ENCODE measurements around the gene MAPK10.

MAPK10 gene

DNA sequence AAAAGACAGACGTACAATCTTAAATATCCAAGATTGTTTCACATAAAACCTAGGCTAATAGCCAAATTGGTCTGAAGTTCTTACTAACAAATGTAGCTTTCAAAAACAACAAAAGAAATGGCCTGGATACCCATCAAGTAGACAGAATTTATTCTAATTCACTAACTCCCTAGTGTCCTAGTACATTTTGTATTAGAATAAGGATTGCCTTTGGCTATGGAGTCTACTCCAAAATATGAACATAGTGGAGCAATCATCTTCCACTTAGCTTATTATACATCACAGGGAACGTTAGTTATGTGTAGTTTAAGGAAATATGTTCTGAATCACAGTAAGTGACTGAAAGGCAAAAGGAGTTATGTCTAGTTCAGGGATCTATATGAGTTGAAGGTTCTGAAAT is 81.7 kb downstream of the MAPK10 start:
- no peak for DNase-seq (ENCODE audit: low read depth in 3 of 3)

DNA sequence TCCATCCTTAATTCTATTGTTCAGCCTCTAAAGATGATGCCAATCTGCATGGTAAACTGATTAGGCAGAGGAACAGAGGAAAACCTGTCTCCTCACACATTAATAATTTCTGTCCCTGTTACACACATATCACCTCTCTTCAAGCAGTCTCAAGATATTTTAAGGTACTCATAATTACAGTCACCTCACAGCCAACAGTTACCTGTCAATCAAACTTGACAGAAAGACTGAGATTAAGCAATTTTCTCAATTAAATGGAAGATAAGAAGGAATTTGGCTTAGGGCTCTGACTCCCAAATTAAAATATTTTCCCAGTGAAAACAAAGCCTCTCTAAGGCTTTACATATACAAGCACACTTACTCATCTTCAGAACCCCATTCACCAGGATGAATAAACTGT is 85.2 kb downstream of the MAPK10 start:
- DNase-seq (ENCODE audit: low read depth in 3 of 3) = no peak

DNA sequence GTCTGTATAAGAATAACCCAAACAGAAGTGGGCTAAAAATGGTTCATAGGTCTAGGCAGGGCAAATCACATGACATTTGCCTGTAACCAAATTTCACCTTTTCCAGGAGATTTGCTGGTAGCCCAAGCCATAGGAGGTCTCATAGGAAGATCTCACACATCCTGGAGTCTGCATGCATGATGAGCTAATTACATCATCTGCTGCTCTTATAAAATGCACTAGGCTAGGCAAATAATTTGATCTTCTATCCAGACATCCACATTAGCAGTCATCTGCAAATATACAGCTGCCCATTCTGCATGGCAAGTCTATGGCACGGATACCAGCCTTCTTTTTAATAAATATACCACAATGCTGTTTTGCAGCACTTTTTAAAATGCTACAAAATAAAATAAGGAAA is 87.2 kb downstream of the MAPK10 start:
- DNase-seq (ENCODE audit: low read depth in 3 of 3) = no peak

DNA sequence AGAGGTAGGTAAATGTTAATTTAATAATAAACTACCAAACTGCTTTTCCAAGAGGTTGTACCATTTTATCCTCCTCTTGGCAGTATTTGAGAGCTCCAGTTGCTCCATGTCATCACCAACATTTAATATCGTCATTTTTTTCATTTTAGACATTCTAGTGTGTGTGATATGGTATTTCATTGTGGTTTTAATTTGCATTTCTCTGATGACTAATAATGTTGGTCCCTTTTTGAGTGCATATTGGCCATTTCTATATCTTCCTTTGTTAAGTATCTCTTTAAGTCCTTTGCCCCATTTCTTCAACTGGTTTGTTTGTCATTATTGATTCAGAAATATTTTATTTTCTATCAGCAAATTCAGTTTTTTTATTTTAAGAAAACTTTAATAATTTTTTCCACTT is 88.8 kb downstream of the MAPK10 start:
- no peak for DNase-seq (ENCODE audit: low read depth in 3 of 3)

DNA sequence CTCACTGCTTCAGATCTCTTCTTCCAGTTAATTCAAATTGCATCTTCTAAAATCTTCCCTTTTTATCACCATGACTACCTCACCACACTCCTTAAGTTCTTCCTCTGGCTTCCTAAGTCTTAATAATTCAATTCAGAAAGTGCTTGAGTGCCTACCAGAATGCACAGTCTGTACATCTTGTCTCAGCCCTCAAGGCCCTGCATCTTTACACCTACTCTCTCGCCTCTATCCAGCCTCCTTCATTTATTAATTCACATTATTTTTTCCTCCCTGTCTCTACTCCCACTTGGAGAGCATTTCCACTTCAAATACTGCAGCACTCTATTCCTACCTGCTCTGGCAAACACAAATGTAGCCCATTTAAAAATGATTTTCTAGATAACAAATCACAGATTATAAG is 90.5 kb downstream of the MAPK10 start:
- DNase-seq (ENCODE audit: low read depth in 3 of 3) = no peak

DNA sequence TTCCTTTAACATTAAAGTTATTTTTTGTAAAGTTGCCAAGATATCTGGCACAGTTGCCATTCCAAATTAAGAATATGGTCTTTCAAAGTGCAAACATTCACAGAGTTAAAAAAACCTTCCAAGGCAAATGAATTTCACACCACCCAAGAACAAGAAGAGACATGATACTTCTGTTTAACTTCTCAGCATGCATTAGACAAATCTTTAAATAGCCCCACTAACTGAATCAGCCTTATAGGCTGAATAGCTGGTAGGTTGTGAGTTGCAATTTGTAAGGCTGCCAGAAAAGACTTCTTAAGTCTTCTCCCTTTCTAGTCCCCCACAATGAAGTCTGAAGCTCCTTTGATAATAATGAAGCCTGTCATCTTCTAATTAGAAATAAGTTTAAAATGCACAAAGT is 95.6 kb downstream of the MAPK10 start:
- no peak for DNase-seq (ENCODE audit: low read depth in 3 of 3)

DNA sequence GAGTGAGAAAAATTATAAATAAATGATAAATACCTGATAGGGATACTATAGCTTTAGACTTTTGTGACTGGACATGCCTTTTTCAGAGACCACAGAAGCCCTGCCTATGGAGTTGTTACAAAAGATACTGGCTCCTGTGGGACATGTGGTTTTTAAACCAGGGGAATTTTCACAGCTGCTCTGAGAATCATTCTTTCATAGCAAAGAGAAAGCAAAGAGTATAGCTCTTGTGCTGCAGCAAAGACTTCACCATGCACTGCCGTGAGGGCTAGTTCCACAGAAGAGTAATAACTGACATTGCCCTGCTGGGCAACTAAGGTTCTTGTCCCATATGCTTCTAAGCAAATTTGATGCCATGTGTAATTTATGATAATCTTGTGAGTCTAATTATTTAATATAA is 98.2 kb downstream of the MAPK10 start:
- DNase-seq (ENCODE audit: low read depth in 3 of 3) = no peak

DNA sequence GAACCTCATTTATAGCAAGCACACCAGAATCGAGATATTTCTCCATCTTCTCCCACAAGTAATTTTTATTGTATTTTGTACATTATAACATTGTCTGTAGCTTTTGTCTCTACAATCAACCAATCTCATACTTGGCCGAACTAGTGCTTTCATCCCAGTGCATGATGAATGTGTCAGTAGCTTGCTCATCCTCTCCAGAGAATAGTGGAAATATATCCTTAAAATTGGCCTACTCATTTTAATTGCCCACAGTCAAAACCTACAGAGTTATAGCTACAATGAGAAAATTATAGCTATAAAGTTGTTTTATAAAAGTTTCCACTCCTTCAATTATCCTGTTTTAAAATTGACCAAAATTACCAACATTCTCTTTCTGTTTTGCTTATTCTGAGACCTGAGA is 103.8 kb downstream of the MAPK10 start:
- DNase-seq (ENCODE audit: low read depth in 3 of 3) = no peak

DNA sequence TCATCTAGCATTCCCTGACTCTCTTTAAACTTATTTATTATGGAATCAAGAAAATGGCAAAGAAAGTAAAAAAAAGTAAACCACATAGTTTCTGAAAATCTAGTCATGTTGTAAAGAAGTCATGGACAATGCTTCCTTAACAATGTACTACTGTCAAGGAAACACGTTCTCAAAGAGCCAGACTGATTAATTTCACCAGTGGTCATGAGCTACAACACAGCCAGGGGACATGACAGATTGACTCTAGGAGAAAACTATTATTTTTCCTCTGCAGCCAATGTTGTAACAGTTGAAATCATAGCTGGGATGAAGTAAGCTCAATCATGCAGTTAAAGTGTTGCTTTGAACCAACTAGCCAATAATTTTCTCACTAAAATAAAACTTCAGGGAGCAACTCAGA is 109.2 kb downstream of the MAPK10 start:
- DNase-seq (ENCODE audit: low read depth in 3 of 3) = no peak

DNA sequence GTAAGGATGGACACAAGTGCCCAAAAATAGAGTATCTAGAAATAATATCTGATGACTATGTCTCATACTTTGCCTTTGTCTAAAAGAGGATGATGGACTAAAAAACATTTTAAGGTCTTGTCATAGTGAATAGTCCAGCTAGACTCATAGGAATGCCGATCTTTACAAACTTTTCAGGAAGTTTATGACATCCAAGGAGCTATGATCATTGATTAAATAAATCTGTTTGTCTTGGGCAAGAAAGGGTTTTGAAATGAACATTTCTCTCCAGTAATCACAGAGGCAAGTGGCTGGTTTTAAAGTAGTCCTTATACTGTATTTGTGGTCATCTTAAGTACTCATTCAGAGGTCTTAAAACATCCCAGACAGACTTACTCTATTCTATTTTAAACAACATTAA is 109.8 kb downstream of the MAPK10 start:
- DNase-seq (ENCODE audit: low read depth in 3 of 3) = no peak

DNA sequence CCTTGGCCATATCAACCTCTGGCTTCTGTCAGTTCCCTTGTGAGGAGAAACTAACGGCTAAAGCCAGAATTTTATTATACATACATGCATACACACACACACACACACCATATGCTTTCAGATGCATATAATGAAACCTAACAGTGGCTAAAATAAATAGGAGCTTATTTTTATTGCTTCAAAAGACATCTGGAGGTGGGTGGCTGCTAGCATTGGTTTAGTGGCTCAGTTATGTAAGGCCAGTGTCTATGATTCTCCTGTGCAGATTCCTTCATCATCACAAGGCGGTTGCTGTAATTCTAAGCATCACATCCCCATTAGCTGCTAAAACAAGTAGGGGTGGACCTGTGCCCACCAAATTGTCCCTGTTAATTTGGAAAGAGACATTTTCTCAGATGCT is 110.8 kb downstream of the MAPK10 start:
- no peak for DNase-seq (ENCODE audit: low read depth in 3 of 3)

DNA sequence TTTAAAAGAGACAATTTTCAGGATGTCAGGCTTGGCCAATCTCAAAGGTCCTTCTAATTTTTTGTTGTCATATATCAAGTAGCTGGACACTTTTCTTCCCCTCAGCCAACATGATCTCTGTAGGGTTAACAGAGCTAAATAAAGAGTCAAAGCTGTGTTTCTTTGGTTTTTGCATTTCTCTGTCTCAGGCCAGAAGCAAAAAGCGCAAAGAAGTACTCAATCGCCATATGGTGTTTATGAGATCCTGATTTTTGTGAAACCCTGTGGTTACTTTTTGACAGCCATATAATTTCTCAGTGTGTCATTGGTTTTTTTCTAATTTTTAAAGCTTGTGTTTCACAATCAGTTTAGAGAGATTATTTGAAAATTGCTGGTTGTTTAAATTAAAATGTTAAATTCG is 111.9 kb downstream of the MAPK10 start:
- DNase-seq (ENCODE audit: low read depth in 3 of 3) = no peak

DNA sequence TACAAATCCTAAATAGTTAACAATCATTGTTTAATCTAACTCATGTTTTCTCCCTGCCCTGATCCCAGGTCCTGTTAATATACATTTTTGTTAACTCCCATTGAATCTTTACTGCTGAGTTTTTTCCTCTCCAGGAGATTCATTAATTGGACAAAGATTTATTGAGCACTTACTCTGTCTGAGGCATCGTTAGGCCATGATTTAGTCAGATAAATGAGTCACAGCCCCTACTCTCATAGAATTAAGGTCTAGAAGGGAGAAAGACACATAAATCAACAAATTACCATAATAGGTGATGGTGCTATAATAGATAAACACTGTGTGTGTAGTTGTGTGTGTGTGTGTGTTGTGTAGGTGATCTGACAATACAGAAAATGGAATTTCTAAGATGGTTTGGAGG is 112.5 kb downstream of the MAPK10 start:
- no peak for DNase-seq (ENCODE audit: low read depth in 3 of 3)

DNA sequence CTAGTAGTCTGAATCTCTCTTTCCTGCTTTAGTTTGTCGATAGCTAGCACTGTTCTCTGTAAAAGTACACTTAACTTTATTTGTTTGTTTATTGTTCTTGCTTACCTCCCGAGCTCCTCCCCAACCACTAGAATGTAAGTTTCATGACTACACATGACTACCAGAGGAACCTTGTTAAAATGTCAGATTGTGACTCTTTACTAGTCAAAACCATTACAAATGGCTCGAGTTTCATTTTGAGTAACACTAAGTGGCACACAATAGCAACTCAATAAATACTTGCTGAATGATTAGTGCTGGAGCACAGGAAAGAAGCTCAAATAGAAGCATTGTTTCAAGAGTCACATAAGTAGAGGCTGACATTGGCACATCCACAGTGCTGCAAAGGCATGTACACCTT is 116.1 kb downstream of the MAPK10 start:
- no peak for DNase-seq (ENCODE audit: low read depth in 3 of 3)

DNA sequence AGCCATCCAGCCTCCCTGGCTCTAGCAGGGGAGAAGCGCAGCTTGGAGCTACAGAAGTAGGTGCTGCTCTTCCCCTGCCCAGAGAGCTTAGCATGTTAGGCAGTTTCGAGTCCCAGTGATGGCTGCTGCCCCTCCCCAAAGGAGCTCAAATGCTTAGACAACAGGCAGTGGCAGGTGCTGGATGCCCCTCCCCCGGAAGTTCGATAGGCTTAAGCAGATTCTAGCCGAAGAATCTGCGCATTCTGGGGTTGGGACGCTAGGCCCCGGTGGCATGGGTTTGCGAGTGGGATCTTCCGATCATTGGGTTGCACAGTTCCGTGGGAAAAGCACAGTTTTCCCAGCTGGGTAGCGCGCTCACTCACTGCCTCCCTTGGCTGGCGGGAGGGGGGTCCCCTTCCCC is 117.2 kb downstream of the MAPK10 start:
- no peak for DNase-seq (ENCODE audit: low read depth in 3 of 3)

DNA sequence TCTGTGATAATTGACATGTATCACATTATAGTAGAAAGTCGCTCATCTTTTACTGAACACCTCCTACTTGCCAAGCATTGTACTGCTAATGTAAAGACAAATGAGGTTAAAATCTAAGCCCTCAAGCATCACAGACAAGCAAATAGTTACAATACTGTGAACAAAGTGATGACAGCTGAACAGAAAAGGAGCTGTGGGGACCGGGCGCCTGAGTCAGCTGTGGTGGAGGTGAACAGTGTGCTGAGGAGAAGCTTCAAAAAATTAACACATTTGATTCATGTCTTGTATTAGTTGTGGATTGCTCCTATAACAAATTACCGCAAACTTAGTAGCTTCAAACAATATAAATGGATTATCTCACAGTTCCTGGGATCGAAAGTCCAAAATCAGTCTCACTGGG is 124.3 kb downstream of the MAPK10 start:
- no peak for DNase-seq (ENCODE audit: low read depth in 3 of 3)

DNA sequence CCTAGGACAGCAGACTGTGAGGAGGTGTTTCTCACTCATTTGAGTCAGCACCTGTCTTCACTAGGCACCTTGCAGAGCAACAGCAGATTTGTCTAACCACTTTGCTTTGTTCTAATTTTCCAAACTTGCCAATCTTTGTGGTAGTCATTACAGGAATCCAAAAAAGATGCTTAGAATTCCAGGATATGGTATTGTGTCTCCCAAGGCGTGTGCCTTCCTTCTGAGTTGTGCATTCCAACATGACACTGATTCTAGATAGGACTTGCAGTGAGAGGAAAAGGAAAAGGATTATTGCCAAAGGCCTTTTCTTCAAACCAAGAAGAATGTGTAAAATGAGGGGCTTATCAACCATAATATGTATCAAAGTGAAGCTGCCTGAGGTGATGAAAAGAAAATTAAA is 126.2 kb downstream of the MAPK10 start:
- DNase-seq (ENCODE audit: low read depth in 3 of 3) = no peak

DNA sequence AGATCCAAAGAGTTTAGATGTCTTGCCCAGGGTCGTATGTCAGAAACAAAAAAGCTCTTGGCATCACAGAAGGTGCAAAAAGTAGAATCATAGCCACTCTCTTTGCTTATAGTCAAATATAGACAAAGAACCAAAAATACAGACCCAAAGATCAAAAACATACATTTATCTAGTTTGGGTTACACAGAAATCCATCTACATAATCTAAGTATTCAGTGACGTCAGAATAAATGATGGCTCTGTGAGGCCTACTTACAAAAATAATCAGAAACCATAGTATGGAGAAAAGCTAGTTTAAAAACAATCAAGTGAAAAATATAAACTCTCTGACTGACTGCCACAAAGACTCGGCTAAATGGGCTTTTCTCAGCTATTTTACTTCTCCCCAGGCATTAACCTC is 126.8 kb downstream of the MAPK10 start:
- DNase-seq (ENCODE audit: low read depth in 3 of 3) = no peak

DNA sequence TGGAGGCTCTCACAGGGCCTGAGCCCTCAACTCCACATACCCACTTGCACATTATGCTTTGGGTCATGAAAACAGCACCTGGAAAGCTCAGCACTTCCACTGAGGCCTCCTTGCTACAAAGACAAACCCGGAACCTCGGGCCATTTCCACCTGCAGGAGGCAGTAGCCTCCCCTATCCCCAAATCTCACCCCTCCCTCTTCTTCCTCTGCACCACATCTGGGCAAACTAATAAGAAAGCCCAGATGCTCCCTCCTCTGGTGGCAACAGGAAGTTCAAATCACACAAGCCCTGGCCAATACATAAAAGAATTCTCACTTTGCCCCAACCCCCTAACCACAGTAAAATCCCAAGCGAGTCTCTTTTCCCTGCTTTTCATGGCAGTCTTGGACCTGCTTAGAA is 136.4 kb downstream of the MAPK10 start:
- DNase-seq (ENCODE audit: low read depth in 3 of 3) = no peak

DNA sequence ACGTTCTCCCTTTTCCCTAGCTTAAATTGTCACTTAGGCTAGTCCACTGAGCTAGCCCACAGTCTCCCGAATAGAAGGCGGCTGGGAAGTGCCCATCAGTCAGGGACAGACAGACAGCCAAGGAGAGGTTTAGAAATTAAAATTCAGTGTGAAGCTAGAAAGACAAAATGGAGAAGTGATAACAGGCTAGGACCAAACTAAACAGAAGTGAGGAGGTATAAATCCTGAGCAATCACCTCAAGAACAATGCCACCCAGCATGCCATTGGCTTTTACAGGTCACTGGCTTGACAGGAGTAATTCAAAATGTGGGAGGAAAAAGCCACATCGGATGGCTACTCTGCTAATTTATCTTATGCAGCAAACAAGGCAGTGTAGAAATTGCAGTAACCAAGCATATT is 138.9 kb downstream of the MAPK10 start:
- DNase-seq (ENCODE audit: low read depth in 3 of 3) = no peak

DNA sequence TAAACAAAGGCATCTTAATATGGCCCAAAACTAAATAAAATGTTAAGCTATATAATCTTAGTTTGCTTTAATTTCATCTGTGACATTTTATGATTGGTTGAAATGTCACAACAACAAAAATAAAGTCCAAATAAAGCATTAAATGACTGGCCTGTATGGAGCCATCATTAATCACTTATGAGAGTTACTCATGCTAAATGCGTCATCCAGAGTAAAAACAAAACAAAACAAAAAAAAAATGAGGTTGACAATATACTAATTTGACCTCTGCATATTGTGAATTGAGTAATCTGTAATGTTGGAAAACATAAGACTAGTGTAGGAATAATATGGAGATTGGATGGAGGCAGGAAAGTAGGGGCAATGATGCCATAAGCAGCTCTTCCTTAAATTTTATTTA is 139.7 kb downstream of the MAPK10 start:
- no peak for DNase-seq (ENCODE audit: low read depth in 3 of 3)

DNA sequence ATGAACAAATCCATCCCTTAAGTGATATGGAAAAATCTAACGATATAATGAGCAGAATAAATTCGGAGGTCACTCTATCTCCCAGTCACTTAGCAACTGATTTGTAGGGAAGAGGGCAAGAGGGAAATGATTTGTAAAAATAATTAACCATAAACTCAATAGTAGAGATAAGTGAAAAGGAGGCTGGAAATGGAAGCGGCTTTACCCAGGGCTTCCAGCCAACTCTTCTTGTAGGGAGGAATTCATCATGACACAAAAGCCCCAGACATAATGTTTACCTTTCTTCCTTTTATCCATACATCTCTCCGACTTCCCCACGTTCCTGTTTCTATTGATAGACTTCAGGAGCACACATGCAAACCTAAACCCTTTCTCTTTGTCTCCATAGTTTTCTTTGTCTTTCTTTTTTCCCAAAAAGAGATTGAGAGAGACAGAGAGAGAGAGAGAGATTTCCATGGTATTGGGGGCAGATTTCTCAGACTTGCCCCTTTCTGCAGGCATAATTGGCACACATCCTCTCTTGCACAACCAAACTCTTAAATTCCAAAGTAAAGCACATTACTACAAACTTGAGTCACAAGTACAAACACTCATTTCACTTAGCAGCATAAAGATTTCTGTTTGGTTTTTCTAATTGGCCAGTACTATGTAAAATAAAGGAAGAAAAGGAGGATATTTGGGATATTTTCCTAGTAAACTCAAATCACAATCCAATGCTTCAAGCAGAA is 140.9 kb downstream of the MAPK10 start:
- DNase-seq (ENCODE audit: low read depth in 3 of 3) = no peak

DNA sequence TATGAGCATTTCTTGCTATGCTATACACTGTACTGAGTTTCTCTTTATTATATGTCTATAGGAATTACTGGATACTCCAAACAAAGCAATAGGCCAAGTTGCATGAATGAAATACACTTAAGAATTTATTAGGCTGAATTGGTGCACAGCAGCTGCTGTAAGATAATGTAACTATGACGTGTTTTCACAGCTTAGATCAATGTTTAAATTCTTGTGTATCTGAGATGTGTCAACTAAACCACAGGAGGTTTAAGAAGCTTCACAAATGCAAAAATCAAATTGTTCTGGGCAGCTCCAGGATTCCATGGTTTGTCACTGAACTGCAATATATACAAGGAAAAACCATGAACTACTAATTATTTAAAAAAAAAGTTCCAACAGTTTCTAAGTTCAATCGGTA is 156.7 kb downstream of the MAPK10 start:
- DNase-seq (ENCODE audit: low read depth in 3 of 3) = no peak

DNA sequence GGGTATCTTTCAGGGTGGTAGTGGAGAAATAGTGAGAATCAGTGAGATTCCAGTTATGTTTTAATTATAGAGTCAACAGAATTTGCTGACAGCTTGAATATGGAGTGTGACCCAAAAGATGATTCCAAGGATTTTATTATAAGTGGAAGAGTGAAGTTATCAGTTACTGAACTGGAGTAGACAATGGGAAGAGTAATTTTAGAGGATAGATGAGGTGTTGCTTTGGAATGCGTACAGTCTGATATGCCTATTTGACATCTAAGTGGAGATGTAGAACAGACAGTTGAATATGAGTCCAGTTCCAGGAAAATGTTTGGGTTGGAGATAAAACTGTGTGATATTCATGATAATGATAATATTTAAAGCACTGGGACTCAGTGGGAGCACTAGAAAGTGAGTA is 174.2 kb downstream of the MAPK10 start:
- DNase-seq (ENCODE audit: low read depth in 3 of 3) = no peak

DNA sequence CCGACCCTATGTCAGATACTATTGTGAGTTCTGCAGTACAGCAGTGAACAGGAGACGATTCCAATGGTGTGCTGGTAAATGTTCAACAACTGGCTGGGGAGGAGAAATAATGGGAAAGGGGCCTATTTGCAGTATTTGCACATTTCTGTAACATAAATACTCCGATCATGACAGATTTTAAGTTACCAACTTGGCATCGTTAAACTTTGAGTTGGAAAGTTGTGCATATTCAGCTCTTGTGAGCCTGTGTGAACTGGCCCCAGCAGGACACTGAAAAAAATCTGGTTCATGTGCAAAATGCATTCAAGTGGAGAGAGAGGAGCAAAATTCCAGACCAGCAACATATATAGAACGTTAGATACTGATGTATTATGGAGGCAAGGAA is 175.0 kb downstream of the MAPK10 start:
- DNase-seq (ENCODE audit: low read depth in 3 of 3) = no peak

All from stimulated activated CD4-positive, alpha-beta T cell treated with anti-CD3 and anti-CD28 coated beads, TNF-alpha, amount 100 ng/mL, for 24 hours (primary cell).